Neuron (in vitro differentiated cells): ENCODE measurements around the gene PGAM5.

Source experiments
- H2AFZ ChIP-seq: one replicate; pipeline ENCODE4 v1.6.1; 2013; ENCODE audit warnings: low read depth, mild to moderate bottlenecking, inconsistent platforms, low read length, moderate library complexity
- H3K27me3 ChIP-seq: one replicate; pipeline ENCODE4 v1.6.1; 2013; ENCODE audit warnings: low read length; ENCODE audit not compliant: insufficient read depth
- H3K36me3 ChIP-seq: one replicate; pipeline ENCODE4 v1.6.1; 2013; ENCODE audit warnings: low read length; ENCODE audit not compliant: insufficient read depth
- H3K4me1 ChIP-seq: one replicate; pipeline ENCODE4 v1.6.1; 2013; ENCODE audit warnings: low read length; ENCODE audit not compliant: insufficient read depth
- H3K4me3 ChIP-seq: 2 replicates; pipeline ENCODE4 v1.5.1; 2013; ENCODE audit warnings: mild to moderate bottlenecking, low read length, moderate library complexity
- H3K9me3 ChIP-seq: one replicate; pipeline ENCODE4 v1.6.1; 2013; ENCODE audit warnings: low read length

PGAM5 gene

GRCh38 chr12:132710405-132711079, at the start of gene PGAM5:
PGAM5 (plus strand) TSS chr12:132710842; CDS start chr12:132710877, 35 bp downstream.
- H2AFZ ChIP-seq = peak within 1 kb of the TSS; percentile 67
- no peaks in the 10 kb centered on the region for H3K9me3 ChIP-seq
- no peaks in the 10 kb centered on the region for H3K4me1 ChIP-seq
- peaks cover 10% of the 10 kb centered on the region for H3K36me3 ChIP-seq
- no peaks in the 10 kb centered on the region for H3K27me3 ChIP-seq
- H3K4me3 ChIP-seq = peak within 1 kb of the TSS; percentile 71

- Histone ChIP-seq H3K27me3 (no peaks in the 10 kb centered on the region), H3K9me3 (no peaks in the 10 kb centered on the region)
Measured at GRCh38 chr12:132660996-132661395, 49.6 kb upstream of the PGAM5 start.

DNA sequence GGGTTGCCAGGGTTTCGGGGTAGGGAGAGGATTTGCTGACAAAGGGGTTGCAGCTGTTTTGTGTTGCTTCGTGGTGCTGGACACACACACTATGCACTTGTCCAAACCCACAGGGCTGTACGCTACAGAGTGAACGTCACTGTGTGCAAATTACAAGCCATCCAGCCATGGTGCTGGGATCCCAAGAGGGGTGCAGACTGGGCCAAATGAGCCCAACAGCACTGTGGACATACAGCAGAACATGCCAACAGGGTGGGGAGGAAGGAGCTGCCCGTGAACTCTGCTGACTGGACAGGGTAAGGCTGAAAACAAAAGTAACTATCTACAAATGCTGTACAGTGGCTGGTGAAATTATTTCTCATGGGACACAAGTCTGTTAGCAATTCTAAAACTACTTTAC, 48.7 kb upstream of the PGAM5 start:
- Histone ChIP-seq H2AFZ (no peak overlapping the region), H3K27me3 (no peaks in the 10 kb centered on the region), H3K36me3 (peaks cover 97% of the 10 kb centered on the region), H3K4me1 (no peaks in the 10 kb centered on the region), H3K4me3 (no peak overlapping the region), H3K9me3 (no peaks in the 10 kb centered on the region)

More at GRCh38 chr12:132660996-132661395, 49.6 kb upstream of the PGAM5 start:
- no peak overlapping the region for H2AFZ ChIP-seq
- no peak overlapping the region for H3K4me3 ChIP-seq
- H3K4me1 ChIP-seq = no peaks in the 10 kb centered on the region
- H3K36me3 ChIP-seq = peaks cover 96% of the 10 kb centered on the region

DNA sequence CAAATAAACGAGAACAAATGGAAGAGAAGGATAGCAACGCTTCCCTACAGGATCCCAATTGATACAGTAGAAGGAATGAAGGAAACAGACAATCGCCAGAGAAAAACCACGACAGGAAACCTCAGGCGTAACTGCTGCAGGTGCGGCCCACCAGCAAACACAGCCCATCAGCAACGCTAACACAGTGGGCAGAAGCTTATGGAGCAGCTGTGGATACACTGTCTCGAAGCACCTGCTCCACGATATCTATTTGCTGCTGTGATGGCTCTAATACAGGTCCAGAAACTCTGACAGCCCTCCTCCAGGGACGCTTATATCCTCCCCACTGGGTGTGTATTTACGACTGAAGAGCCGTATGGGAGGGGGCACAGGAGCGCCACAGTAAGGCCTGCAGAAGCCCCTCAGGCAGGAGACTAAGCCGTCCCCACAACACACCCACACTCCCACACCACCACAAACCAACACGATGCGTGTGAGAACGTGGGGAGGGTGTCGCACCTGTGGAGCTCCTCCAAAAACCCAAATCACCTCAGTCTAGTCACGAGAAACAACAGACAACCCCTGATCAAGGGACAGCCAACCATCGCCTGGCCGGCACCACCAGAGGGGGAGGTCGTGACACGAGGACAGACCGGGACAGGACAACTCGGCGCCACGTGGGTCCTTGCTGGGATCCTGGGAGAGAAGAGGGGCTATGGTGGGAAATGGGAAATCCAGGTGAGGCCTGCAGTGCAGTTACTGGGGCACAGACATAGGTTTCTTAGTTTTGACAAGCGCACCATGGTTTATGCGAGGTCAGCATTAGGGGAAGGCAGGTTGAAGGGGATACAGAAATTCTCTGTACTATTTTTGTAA, 47.5 kb upstream of the PGAM5 start:
- peaks cover 96% of the 10 kb centered on the region for H3K36me3 ChIP-seq

GRCh38 chr12:132664206-132665148, 46.2 kb upstream of the PGAM5 start:
- Histone ChIP-seq H3K27me3 (no peaks in the 10 kb centered on the region), H3K4me3 (no peak overlapping the region), H3K4me1 (no peaks in the 10 kb centered on the region), H2AFZ (no peak overlapping the region), H3K9me3 (no peaks in the 10 kb centered on the region), H3K36me3 (peaks cover 95% of the 10 kb centered on the region)

More for the DNA sequence above, 47.5 kb upstream of the PGAM5 start:
- Histone ChIP-seq H3K4me3 (no peak overlapping the region), H3K27me3 (no peaks in the 10 kb centered on the region), H2AFZ (no peak overlapping the region), H3K9me3 (no peaks in the 10 kb centered on the region), H3K4me1 (no peaks in the 10 kb centered on the region)

DNA sequence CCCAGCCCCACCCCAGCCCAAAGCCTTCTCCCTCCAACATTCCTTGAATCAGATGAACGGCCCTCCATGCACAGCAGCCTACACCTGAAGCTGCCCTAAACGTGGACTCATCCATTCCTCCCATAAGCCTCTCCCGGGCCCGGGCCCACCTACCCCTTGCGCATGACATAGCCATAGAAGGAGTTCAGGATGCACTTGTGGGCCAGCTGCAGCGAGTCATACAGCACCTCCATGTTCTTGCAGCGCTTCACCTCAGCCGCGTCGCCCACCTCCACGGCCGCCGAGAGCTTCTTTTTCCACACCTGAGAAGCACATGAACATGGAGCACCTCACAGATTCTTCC, 45.5 kb upstream of the PGAM5 start:
- Histone ChIP-seq H3K36me3 (peaks cover 95% of the 10 kb centered on the region), H3K27me3 (no peaks in the 10 kb centered on the region), H3K9me3 (no peaks in the 10 kb centered on the region), H2AFZ (no peak overlapping the region), H3K4me1 (no peaks in the 10 kb centered on the region), H3K4me3 (no peak overlapping the region)

GRCh38 chr12:132665794-132666193, 44.8 kb upstream of the PGAM5 start:
- H3K36me3 ChIP-seq = peaks cover 89% of the 10 kb centered on the region
- no peak overlapping the region for H2AFZ ChIP-seq
- H3K4me1 ChIP-seq = no peaks in the 10 kb centered on the region
- no peak overlapping the region for H3K4me3 ChIP-seq
- no peaks in the 10 kb centered on the region for H3K27me3 ChIP-seq
- no peaks in the 10 kb centered on the region for H3K9me3 ChIP-seq

DNA sequence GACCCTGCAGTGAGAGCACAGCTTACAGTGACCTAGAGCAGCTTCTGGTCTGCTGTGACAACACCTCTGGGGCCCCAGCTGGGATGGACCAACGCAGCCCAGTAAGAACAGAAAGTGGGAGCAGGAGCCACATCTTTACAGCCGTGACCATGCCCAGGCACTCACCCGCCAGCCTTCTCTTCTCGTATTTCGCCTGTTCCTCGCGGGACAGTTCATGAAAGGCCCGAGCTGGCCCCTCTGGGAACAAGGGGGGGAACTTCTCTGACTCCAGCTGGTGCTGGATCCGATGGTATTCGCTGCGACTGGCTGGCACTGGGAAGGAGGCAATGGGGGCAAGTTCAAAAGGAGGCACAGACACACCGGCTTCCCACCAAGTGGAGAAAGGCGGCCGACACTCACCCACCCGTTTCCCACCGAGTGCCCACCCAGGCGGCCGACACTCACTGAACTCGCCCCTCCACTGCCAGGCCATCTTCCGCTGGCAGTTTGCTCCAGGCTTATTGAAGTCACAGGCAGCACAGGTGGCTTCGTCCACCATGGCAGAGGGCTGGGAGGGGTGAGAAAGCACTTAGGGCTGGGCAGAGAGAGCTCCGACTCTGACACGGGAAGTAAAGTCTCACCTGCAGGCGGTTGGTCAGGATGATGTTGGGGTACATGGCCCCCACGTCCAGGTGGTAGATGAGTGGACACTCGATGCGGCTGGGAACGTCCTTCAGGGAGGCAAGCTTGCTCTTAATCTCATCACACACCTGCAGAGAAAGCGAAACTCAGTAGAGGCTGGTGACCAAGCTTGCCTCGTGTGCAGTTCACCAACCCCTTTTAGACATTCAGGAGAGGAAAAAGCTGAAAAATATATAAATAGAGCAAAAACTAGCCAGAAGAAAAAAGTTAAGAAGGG, 42.2 kb upstream of the PGAM5 start:
- Histone ChIP-seq H3K4me3 (no peak overlapping the region), H3K9me3 (no peaks in the 10 kb centered on the region), H2AFZ (no peak overlapping the region), H3K27me3 (no peaks in the 10 kb centered on the region), H3K4me1 (no peaks in the 10 kb centered on the region), H3K36me3 (peaks cover 86% of the 10 kb centered on the region)

DNA sequence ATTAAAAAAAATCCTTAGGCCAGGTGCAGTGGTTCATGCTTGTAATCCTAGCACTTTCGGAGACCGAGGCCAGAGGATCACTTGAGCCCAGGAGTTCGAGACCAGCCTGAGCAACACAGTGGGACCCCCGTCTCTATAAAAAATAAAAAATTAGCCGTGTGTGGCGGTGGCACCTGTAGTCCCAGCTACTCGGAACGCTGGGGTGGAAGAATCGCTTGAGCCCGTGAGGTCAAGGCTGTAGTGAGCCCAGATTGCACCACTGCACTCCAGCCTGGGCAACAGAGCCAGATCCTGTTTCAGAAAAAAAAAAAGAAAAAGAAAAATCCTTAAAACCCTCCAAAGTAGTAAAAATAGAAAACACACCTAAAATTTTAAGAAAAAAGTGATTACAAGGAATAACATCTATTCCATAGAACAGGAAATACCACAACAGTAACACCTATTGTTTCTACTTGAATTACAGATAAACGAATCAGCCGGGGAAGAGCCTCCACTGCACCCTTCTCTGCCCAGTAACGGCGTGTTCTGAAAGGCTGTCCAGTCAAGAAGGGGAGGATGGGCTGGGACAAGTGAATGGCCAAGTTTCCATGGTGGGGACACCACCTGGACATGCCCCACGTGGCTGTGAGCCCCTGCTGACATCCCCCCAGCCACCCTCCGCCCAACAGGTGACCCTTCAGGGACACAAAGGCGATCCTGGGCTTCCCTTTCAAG, 41.3 kb upstream of the PGAM5 start:
- Histone ChIP-seq H3K4me1 (no peaks in the 10 kb centered on the region), H3K9me3 (no peaks in the 10 kb centered on the region), H3K36me3 (peaks cover 82% of the 10 kb centered on the region), H3K27me3 (no peaks in the 10 kb centered on the region), H3K4me3 (no peak overlapping the region), H2AFZ (no peak overlapping the region)

DNA sequence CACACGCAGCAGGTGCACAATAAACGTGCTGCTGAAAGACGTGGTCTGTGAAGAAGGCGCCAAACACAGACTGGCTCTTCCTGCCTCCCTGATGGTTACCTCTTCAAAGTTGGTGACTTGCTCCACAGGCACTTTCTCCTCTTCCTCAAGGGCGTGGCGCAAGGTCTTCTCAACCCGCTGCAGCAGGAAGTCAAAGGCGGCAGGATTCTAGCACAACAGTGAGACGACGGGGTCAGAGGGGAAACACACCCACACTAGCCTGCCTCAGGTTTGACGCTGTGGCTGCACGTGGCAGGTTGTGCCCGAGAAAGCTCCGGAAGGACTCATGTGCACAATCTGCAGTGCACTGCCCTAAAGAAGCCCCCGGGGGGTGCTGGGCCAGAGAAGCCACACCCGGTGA, 38.5 kb upstream of the PGAM5 start:
- Histone ChIP-seq H2AFZ (no peak overlapping the region), H3K27me3 (no peaks in the 10 kb centered on the region), H3K4me1 (no peaks in the 10 kb centered on the region), H3K9me3 (no peaks in the 10 kb centered on the region), H3K4me3 (no peak overlapping the region), H3K36me3 (peaks cover 80% of the 10 kb centered on the region)

- peaks cover 80% of the 10 kb centered on the region for H3K36me3 ChIP-seq
- no peaks in the 10 kb centered on the region for H3K9me3 ChIP-seq
- H2AFZ ChIP-seq = no peak overlapping the region
- no peaks in the 10 kb centered on the region for H3K4me1 ChIP-seq
- H3K4me3 ChIP-seq = no peak overlapping the region
- H3K27me3 ChIP-seq = no peaks in the 10 kb centered on the region
Measured at GRCh38 chr12:132672678-132673077, 38.0 kb upstream of the PGAM5 start.
